MCF 10A (cell line): ENCODE results near the gene PCSK5. TPM values are rescaled to one million over a fixed set of nuclear protein-coding genes. Genes with fewer than 3 reads are reported as not detected.

ENCODE experiments used
- BruUV-seq: library from RNA; stranded (reverse); fragments of 400-500 nt; replicated peaks from 2 replicates; lab custom pipeline; 2021; lab: Mats Ljungman, UMichigan
- CTCF ChIA-PET: fragments of 300-600 bp; sonication (Branson Sonifier 250); formaldehyde crosslinking; extraction: SDS; loops from one replicate; lab custom pipeline; 2021; ENCODE audit warnings: antibody characterized with exemption, inconsistent platforms; lab: Yijun Ruan, JAX
- POLR2A ChIA-PET: fragments of 300-600, 350-650 bp; sonication (Branson Sonifier 250); formaldehyde crosslinking; extraction: SDS; loops from one replicate; lab custom pipeline; 2020; ENCODE audit warnings: antibody characterized with exemption, inconsistent platforms; lab: Yijun Ruan, JAX
- DNase-seq: peaks from one replicate; pipeline ENCODE4 v3.0.0-alpha.2; 2018; ENCODE audit not compliant: unreplicated experiment
- H3K27ac Mint-ChIP-seq: one replicate; pipeline ENCODE4 v1.8.0; 2022; ENCODE audit warnings: mild to moderate bottlenecking, low read depth, mixed read lengths; ENCODE audit not compliant: unreplicated experiment
- H3K27me3 Mint-ChIP-seq: one replicate; pipeline ENCODE4 v1.8.0; 2022; ENCODE audit warnings: mixed read lengths; ENCODE audit not compliant: insufficient read depth, unreplicated experiment
- H3K36me3 Mint-ChIP-seq: one replicate; pipeline ENCODE4 v1.8.0; 2022; ENCODE audit warnings: mild to moderate bottlenecking, moderate library complexity, mixed read lengths; ENCODE audit not compliant: insufficient read depth, unreplicated experiment
- H3K4me1 Mint-ChIP-seq: one replicate; pipeline ENCODE4 v1.8.0; 2022; ENCODE audit warnings: mixed read lengths; ENCODE audit not compliant: insufficient read depth, unreplicated experiment
- H3K4me3 Mint-ChIP-seq: one replicate; pipeline ENCODE4 v1.8.0; 2022; ENCODE audit warnings: mild to moderate bottlenecking, moderate library complexity, mixed read lengths; ENCODE audit not compliant: unreplicated experiment
- H3K9me3 Mint-ChIP-seq: one replicate; pipeline ENCODE4 v1.8.0; 2022; ENCODE audit warnings: mixed read lengths; ENCODE audit not compliant: unreplicated experiment
- CTCF ChIP-seq: fragments of 200-600 bp; IDR thresholded peaks from one replicate; pipeline ENCODE4 v1.8.0; 2022; ENCODE audit warnings: antibody characterized with exemption, mild to moderate bottlenecking; ENCODE audit not compliant: unreplicated experiment
- intact Hi-C: fragments of 100-400 bp; cut with micrococcal nuclease; formaldehyde crosslinking; loops from 2 replicates; pipeline ENCODE4 v1.14.1; 2022
- total RNA-seq: library from RNA; stranded (reverse); gene quantifications from 2 replicates; pipeline ENCODE4 v1.2.3, GENCODE V29; 2022

The PCSK5 gene
- total RNA-seq, 1 experiment from 2014 or later = not detected

- H3K27ac Mint-ChIP-seq = no peak overlapping the region
Observed at GRCh38 chr9:76135902-76136301, 245.4 kb downstream of the PCSK5 start.

DNA sequence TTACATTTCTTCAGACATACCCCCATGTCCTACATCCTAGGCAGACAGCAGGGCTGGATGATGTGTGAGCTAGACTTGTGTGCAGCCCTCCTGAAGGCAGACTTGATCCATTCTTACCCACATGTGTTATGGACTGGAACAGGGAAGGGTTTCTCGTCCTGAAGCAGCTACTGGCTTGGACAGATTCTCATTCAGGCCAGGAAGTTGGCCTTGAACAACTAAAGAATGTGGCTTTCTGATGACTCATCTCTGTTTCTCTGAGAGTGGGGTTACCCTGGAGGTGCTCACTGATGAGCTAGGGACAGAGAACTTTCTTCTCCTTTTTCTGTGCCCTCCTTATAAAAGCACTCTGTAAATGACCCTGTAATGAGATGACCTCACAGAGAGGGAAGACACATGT lies 246.5 kb downstream of the PCSK5 start:
- H3K36me3 Mint-ChIP-seq = no peaks in the 10 kb centered on the region
- no peaks in the 10 kb centered on the region for H3K27me3 Mint-ChIP-seq
- intact Hi-C loops = no loop called here
- no peak overlapping the region for H3K4me3 Mint-ChIP-seq
- H3K4me1 Mint-ChIP-seq = no peaks in the 10 kb centered on the region
- no peak overlapping the region for H3K27ac Mint-ChIP-seq
- peaks cover 25% of the 10 kb centered on the region for H3K9me3 Mint-ChIP-seq
- POLR2A ChIA-PET = no interaction called here
- CTCF ChIA-PET = no interaction called here
- TF ChIP-seq CTCF = no peak
- BruUV-seq = no TSS peak
- peak; percentile 58 for DNase-seq

More at GRCh38 chr9:76135902-76136301, 245.4 kb downstream of the PCSK5 start:
- POLR2A ChIA-PET = no interaction called here
- peak; percentile 43 for DNase-seq
- Mint-ChIP-seq H3K4me1 (no peaks in the 10 kb centered on the region), H3K9me3 (peaks cover 32% of the 10 kb centered on the region), H3K36me3 (no peaks in the 10 kb centered on the region), H3K27me3 (no peaks in the 10 kb centered on the region), H3K4me3 (no peak overlapping the region)
- no TSS peak for BruUV-seq
- intact Hi-C loops = no loop called here
- CTCF ChIA-PET = no interaction called here
- no peak for TF ChIP-seq CTCF

DNA sequence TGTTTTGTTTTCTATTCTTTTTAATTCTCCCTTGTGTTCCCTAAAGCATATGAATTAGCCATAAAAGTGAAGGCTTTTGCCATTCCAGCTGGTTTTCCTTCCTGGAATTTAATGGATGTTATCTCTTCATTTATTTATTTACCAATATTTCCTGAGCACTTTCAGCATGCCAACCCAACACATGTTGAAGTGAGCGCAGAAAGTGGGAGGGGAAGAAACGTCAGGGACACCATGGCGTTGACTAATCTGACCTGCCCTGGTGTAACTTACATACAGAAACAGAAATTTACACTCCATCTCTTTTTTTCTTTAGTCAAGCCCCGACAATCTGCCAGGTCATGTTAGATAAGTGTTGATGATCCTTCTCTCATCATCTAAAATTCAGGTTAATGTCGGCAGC lies 247.5 kb downstream of the PCSK5 start:
- DNase-seq = no peak
- H3K27me3 Mint-ChIP-seq = no peaks in the 10 kb centered on the region
- H3K36me3 Mint-ChIP-seq = no peaks in the 10 kb centered on the region
- H3K4me1 Mint-ChIP-seq = no peaks in the 10 kb centered on the region
- no TSS peak for BruUV-seq
- ChIA-PET CTCF (no interaction called here), POLR2A (no interaction called here)
- H3K4me3 Mint-ChIP-seq = no peak overlapping the region
- intact Hi-C loops = no loop called here
- no peak overlapping the region for H3K27ac Mint-ChIP-seq
- H3K9me3 Mint-ChIP-seq = peaks cover 25% of the 10 kb centered on the region
- TF ChIP-seq CTCF = no peak

GRCh38 chr9:76138360-76138759 lies 247.9 kb downstream of the PCSK5 start:
- DNase-seq = no peak
- no peak overlapping the region for H3K27ac Mint-ChIP-seq
- no peaks in the 10 kb centered on the region for H3K36me3 Mint-ChIP-seq
- ChIA-PET CTCF (no interaction called here), POLR2A (no interaction called here)
- H3K27me3 Mint-ChIP-seq = no peaks in the 10 kb centered on the region
- H3K4me1 Mint-ChIP-seq = no peaks in the 10 kb centered on the region
- H3K9me3 Mint-ChIP-seq = peaks cover 25% of the 10 kb centered on the region
- no peak overlapping the region for H3K4me3 Mint-ChIP-seq
- no peak for TF ChIP-seq CTCF
- no TSS peak for BruUV-seq
- intact Hi-C loops = no loop called here
